AG04450 (cell line): ENCODE measurements around the gene GPN1. TPM values are rescaled to one million over a fixed set of nuclear protein-coding genes. Genes with fewer than 3 reads are reported as not detected.
A peak's percentile ranks its signal among the peaks of the same experiment; 100 is the strongest.
"Not testable (repeated sequence)": the region's sequence is repeated elsewhere in the genome, so short reads cannot be mapped to it uniquely, and the experiment has no call there.

Experiments used
- CTCF ChIA-PET: fragments of 300-600, 350-600 bp; formaldehyde crosslinking; extraction: SDS; loops from one replicate; lab custom pipeline; 2022; ENCODE audit warnings: antibody characterized with exemption, inconsistent platforms; lab: Charles Lee
- POLR2A ChIA-PET: fragments of 350-600 bp; formaldehyde crosslinking; extraction: SDS; loops from one replicate; lab custom pipeline; 2021; ENCODE audit warnings: antibody characterized with exemption, inconsistent platforms; lab: Yijun Ruan, JAX
- DNase-seq: peaks from one replicate; pipeline ENCODE4 v3.0.0-alpha.2; 2011; ENCODE audit warnings: low read depth, low spot score
- H3K27ac ChIP-seq: one replicate; pipeline ENCODE4 v1.5.1; 2012; ENCODE audit warnings: low read depth, low read length, control low read depth
- H3K27me3 ChIP-seq: one replicate; pipeline ENCODE4 v1.6.0; 2012; ENCODE audit warnings: low read length; ENCODE audit not compliant: control insufficient read depth, insufficient read depth
- H3K4me3 ChIP-seq: 2 replicates; pipeline ENCODE4 v1.5.1; 2011; ENCODE audit warnings: mild to moderate bottlenecking, low read depth, low read length, control low read depth
- H3K9me3 ChIP-seq: 2 replicates; pipeline ENCODE4 v1.5.1; 2012; ENCODE audit warnings: low read length; ENCODE audit not compliant: control insufficient read depth, insufficient read depth
- polyA plus RNA-seq: library from polyadenylated mRNA; depleted of rRNA; stranded (reverse); fragments of >200 nt; gene quantifications from 2 replicates; pipeline ENCODE4 v1.2.3, GENCODE V29; 2011
- TF ChIP-seq, protein P1 (sequence below): IDR thresholded peaks from 2 replicates; pipeline ENCODE4 v1.5.1; 2011; ENCODE audit warnings: low read depth, low read length, control low read depth, inconsistent platforms

GPN1 gene
- polyA plus RNA-seq, 1 experiment: 73.6 TPM

DNA sequence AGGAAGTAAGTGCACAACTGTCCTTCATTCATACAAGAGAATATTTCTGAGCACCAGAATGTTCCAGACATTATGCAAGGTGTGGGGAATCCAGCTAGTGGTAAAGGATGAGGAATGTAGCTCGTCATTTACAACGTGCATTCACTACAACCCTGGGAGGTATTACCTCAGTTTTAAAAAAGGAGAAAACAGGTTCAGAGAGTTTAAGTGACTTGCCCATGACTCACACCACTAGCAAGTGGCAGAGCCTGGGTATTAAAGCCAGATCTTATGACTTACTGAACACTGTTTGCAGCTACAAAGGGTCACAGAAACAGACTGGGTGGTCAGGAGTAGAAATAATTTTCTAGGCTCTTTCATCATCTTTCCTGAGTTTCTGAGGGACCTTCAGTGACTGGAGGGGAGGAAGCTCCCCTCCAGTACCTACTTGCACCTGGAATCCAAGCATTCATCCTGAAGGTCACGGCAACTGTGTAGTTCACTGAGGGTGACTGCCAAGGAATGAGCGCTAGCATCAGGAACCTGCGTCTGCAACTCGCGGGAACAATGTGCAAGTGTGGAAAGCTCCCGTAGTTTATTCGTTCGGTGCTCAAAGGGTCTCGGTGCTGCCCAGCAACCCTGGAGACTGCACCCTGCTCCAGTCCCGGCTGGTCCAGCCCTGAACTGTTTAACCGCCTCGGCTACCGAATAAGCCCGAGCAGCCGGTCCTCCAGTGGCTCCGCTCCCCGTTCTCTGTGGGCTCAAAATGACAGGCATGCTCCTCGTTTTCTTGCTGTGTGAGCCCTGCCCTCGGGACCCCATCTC lies 685 bp upstream of the GPN1 start:
- no peaks in the 10 kb centered on the region for H3K27me3 ChIP-seq
- TF ChIP-seq, protein P1, sequence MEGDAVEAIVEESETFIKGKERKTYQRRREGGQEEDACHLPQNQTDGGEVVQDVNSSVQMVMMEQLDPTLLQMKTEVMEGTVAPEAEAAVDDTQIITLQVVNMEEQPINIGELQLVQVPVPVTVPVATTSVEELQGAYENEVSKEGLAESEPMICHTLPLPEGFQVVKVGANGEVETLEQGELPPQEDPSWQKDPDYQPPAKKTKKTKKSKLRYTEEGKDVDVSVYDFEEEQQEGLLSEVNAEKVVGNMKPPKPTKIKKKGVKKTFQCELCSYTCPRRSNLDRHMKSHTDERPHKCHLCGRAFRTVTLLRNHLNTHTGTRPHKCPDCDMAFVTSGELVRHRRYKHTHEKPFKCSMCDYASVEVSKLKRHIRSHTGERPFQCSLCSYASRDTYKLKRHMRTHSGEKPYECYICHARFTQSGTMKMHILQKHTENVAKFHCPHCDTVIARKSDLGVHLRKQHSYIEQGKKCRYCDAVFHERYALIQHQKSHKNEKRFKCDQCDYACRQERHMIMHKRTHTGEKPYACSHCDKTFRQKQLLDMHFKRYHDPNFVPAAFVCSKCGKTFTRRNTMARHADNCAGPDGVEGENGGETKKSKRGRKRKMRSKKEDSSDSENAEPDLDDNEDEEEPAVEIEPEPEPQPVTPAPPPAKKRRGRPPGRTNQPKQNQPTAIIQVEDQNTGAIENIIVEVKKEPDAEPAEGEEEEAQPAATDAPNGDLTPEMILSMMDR: no peak
- H3K4me3 ChIP-seq: peak overlapping the region; percentile 97
- POLR2A ChIA-PET: interaction anchor here (0.7 to 2.2 kb wide), 7 partner anchors 35 to 271 kb away, joined by 3 to 10 read pairs (median 4); partner anchors contain the start of genes GTF3C2, NRBP1, PPM1G and SLC4A1AP
- H3K27ac ChIP-seq: peak overlapping the region; percentile 89
- DNase-seq: peak; percentile 61
- CTCF ChIA-PET: interaction anchor here (0.8 kb wide), 1 partner anchor 55 kb away, joined by 3 read pairs; no protein-coding TSS in a partner anchor
- H3K9me3 ChIP-seq: no peaks in the 10 kb centered on the region

- H3K27ac ChIP-seq, H3K27me3 ChIP-seq, DNase-seq, H3K9me3 ChIP-seq, H3K4me3 ChIP-seq, POLR2A ChIA-PET: not testable (repeated sequence)
- CTCF ChIA-PET: interaction anchor here (1.1 kb wide), 1 partner anchor 310 kb away, joined by 3 read pairs; no protein-coding TSS in a partner anchor
Observed at GRCh38 chr2:27630257-27630656, 1.4 kb downstream of the GPN1 start.

GRCh38 chr2:27634291-27634690 lies 5.4 kb downstream of the GPN1 start:
- TF ChIP-seq, protein P1: no peak
- DNase-seq: no peak
- H3K9me3 ChIP-seq: no peaks in the 10 kb centered on the region
- no peaks in the 10 kb centered on the region for H3K27me3 ChIP-seq
- POLR2A ChIA-PET: no interaction called here
- H3K4me3 ChIP-seq: no peak overlapping the region
- CTCF ChIA-PET: no interaction called here
- no peak overlapping the region for H3K27ac ChIP-seq

DNA sequence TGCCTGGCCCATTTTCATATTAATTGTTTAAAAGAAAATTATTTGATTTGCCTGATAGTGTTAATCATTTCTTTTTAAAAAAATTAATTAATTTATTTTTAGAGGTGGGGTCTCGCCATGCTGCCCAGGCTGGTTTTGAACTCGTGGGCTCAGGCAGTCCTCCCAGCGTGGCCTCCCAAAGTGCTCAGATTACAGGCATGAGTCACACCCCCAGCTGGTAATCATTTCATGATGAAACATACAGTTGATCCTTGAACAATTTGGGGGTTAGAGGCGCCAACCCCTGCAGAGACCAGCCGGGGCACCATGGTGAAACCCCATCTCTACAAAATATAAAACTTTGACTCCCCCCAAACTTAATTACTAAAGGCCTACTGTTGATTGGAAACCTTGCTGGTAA lies 7.9 kb downstream of the GPN1 start:
- Histone ChIP-seq H3K27me3 (no peaks in the 10 kb centered on the region), H3K4me3 (no peak overlapping the region), H3K9me3 (no peaks in the 10 kb centered on the region), H3K27ac (no peak overlapping the region)
- POLR2A ChIA-PET: no interaction called here
- CTCF ChIA-PET: no interaction called here
- no peak for DNase-seq
- TF ChIP-seq, protein P1: no peak

DNA sequence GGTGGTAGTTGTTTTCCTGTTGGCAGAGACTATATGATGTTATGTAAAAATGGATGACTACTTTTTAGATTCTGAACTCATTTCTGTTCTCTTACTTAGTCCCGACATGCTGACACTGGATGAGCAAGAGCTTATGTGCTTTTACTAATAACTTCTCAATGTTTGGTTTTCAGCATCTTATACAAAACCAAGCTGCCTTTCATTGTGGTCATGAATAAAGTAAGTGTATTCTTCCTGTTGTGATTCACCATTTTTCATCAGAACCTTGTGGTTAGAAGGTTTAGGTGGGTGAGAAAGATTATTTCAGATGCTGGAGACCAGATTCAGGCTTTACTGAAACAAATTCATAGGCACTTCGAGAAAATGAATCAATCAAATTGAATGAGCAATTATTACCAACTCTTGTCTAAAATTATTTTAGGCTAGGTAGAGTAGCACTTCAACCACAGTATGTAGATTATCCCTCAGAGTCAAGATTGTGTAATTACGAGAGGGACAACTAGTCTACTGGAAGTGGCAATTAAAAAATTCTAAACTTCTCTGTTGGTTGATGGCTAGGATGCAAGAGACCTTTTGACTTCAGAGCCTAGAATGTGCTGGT lies 9.3 kb downstream of the GPN1 start:
- no peaks in the 10 kb centered on the region for H3K9me3 ChIP-seq
- ChIA-PET CTCF (interaction anchor here (1.3 kb wide), 1 partner anchor 45 kb away, joined by 4 read pairs; no protein-coding TSS in a partner anchor), POLR2A (no interaction called here)
- TF ChIP-seq, protein P1: no peak
- H3K4me3 ChIP-seq: no peak overlapping the region
- peak; percentile 45 for DNase-seq
- no peak overlapping the region for H3K27ac ChIP-seq
- no peaks in the 10 kb centered on the region for H3K27me3 ChIP-seq
